ENCODE data around the gene LILRB4. TPM values are rescaled to one million over a fixed set of nuclear protein-coding genes. Genes with fewer than 3 reads are reported as not detected.

LILRB4 gene
- total and polyA plus RNA-seq, 2 experiments from 2014 or later: not detected

DNA sequence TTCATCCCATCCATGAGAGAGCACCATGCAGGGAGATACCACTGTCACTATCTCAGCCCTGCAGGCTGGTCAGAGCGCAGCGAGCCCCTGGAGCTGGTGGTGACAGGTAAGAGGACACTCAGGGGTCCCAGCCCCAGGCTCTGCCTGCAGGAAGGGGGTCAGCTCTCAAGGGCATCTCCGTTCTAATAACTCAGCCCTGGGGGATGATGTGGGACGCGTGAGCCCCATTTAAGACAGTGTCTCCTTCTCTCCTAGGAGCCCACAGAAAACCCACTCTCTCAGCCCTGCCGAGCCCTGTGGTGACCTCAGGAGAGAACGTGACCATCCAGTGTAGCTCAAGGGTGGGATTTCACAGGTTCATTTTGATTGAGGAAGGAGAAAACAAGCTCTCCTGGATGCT is 46.0 kb downstream of the LILRB4 start:
- no peak for ATAC-seq
- H3K27me3 Mint-ChIP-seq (ENCODE audit: insufficient read depth, low read depth, poor library complexity): peaks cover 4% of the 10 kb centered on the region
- Histone ChIP-seq H4K20me1 (replicated peaks; ENCODE audit: insufficient read depth) (no peaks in the 10 kb centered on the region), H3K4me1 (ENCODE audit: insufficient read depth) (no peaks in the 10 kb centered on the region), H3K27me3 (ENCODE audit: insufficient read depth) (no peaks in the 10 kb centered on the region), H3K4me2 (no peak overlapping the region), H2AFZ (no peak overlapping the region), H3K27ac (ENCODE audit: low read depth) (no peak overlapping the region), H3K4me3 (no peak overlapping the region), H3K79me2 (replicated peaks; ENCODE audit: insufficient read depth) (no peaks in the 10 kb centered on the region), H3K9me2 (ENCODE audit: insufficient read depth) (no peaks in the 10 kb centered on the region), H3F3A (replicated peaks; ENCODE audit: low read depth) (no peaks in the 10 kb centered on the region), H3K36me3 (ENCODE audit: insufficient read depth) (peaks cover 3% of the 10 kb centered on the region; the same call in 1 of the 2 replicates)
- peaks cover 83% of the 10 kb centered on the region for H3K9me3 Mint-ChIP-seq
- H3K4me3 Mint-ChIP-seq: no peak overlapping the region
- no peak overlapping the region for H3K27ac Mint-ChIP-seq
- H3K4me1 Mint-ChIP-seq: no peaks in the 10 kb centered on the region
- H3K36me3 Mint-ChIP-seq (ENCODE audit: low read depth): peaks cover 24% of the 10 kb centered on the region; the same call in 2 of the 3 replicates
- TF ChIP-seq JUNB (IDR thresholded peaks at IDR 0.05; ENCODE audit: unreplicated experiment): no peak
- no peak for TF ChIP-seq STAT1 (IDR thresholded peaks at IDR 0.05; ENCODE audit: unreplicated experiment)
- TF ChIP-seq POLR2AphosphoS5 (IDR thresholded peaks at IDR 0.05; ENCODE audit: low read depth): no peak
- TF ChIP-seq CREB1 (CRISPR knock-in tag; IDR thresholded peaks at IDR 0.05; ENCODE audit: low read depth): no peak
- no peak for TF ChIP-seq NANOG (IDR thresholded peaks at IDR 0.05; ENCODE audit: borderline replicate concordance)
- no peak for TF ChIP-seq ZNF331 (CRISPR knock-in tag; IDR thresholded peaks at IDR 0.05; ENCODE audit: low read depth)
- TF ChIP-seq, protein P1, sequence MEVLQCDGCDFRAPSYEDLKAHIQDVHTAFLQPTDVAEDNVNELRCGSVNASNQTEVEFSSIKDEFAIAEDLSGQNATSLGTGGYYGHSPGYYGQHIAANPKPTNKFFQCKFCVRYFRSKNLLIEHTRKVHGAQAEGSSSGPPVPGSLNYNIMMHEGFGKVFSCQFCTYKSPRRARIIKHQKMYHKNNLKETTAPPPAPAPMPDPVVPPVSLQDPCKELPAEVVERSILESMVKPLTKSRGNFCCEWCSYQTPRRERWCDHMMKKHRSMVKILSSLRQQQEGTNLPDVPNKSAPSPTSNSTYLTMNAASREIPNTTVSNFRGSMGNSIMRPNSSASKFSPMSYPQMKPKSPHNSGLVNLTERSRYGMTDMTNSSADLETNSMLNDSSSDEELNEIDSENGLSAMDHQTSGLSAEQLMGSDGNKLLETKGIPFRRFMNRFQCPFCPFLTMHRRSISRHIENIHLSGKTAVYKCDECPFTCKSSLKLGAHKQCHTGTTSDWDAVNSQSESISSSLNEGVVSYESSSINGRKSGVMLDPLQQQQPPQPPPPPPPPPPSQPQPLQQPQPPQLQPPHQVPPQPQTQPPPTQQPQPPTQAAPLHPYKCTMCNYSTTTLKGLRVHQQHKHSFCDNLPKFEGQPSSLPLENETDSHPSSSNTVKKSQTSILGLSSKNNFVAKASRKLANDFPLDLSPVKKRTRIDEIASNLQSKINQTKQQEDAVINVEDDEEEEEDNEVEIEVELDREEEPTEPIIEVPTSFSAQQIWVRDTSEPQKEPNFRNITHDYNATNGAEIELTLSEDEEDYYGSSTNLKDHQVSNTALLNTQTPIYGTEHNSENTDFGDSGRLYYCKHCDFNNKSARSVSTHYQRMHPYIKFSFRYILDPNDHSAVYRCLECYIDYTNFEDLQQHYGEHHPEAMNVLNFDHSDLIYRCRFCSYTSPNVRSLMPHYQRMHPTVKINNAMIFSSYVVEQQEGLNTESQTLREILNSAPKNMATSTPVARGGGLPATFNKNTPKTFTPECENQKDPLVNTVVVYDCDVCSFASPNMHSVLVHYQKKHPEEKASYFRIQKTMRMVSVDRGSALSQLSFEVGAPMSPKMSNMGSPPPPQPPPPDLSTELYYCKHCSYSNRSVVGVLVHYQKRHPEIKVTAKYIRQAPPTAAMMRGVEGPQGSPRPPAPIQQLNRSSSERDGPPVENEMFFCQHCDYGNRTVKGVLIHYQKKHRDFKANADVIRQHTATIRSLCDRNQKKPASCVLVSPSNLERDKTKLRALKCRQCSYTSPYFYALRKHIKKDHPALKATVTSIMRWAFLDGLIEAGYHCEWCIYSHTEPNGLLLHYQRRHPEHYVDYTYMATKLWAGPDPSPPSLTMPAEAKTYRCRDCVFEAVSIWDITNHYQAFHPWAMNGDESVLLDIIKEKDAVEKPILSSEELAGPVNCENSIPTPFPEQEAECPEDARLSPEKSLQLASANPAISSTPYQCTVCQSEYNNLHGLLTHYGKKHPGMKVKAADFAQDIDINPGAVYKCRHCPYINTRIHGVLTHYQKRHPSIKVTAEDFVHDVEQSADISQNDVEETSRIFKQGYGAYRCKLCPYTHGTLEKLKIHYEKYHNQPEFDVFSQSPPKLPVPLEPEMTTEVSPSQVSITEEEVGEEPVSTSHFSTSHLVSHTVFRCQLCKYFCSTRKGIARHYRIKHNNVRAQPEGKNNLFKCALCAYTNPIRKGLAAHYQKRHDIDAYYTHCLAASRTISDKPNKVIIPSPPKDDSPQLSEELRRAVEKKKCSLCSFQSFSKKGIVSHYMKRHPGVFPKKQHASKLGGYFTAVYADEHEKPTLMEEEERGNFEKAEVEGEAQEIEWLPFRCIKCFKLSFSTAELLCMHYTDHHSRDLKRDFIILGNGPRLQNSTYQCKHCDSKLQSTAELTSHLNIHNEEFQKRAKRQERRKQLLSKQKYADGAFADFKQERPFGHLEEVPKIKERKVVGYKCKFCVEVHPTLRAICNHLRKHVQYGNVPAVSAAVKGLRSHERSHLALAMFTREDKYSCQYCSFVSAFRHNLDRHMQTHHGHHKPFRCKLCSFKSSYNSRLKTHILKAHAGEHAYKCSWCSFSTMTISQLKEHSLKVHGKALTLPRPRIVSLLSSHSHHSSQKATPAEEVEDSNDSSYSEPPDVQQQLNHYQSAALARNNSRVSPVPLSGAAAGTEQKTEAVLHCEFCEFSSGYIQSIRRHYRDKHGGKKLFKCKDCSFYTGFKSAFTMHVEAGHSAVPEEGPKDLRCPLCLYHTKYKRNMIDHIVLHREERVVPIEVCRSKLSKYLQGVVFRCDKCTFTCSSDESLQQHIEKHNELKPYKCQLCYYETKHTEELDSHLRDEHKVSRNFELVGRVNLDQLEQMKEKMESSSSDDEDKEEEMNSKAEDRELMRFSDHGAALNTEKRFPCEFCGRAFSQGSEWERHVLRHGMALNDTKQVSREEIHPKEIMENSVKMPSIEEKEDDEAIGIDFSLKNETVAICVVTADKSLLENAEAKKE (CRISPR knock-in tag; IDR thresholded peaks at IDR 0.05): no peak
- no peak for TF ChIP-seq ZNF114 (CRISPR knock-in tag; IDR thresholded peaks at IDR 0.05)
- no peak for TF ChIP-seq EZH2 (IDR thresholded peaks at IDR 0.05; ENCODE audit: low read depth, unreplicated experiment)
- TF ChIP-seq, protein P2, sequence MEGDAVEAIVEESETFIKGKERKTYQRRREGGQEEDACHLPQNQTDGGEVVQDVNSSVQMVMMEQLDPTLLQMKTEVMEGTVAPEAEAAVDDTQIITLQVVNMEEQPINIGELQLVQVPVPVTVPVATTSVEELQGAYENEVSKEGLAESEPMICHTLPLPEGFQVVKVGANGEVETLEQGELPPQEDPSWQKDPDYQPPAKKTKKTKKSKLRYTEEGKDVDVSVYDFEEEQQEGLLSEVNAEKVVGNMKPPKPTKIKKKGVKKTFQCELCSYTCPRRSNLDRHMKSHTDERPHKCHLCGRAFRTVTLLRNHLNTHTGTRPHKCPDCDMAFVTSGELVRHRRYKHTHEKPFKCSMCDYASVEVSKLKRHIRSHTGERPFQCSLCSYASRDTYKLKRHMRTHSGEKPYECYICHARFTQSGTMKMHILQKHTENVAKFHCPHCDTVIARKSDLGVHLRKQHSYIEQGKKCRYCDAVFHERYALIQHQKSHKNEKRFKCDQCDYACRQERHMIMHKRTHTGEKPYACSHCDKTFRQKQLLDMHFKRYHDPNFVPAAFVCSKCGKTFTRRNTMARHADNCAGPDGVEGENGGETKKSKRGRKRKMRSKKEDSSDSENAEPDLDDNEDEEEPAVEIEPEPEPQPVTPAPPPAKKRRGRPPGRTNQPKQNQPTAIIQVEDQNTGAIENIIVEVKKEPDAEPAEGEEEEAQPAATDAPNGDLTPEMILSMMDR (conservative IDR thresholded peaks at IDR 0.05; ENCODE audit: low read depth in 2 of 2): no peak
- TF ChIP-seq, protein P3, sequence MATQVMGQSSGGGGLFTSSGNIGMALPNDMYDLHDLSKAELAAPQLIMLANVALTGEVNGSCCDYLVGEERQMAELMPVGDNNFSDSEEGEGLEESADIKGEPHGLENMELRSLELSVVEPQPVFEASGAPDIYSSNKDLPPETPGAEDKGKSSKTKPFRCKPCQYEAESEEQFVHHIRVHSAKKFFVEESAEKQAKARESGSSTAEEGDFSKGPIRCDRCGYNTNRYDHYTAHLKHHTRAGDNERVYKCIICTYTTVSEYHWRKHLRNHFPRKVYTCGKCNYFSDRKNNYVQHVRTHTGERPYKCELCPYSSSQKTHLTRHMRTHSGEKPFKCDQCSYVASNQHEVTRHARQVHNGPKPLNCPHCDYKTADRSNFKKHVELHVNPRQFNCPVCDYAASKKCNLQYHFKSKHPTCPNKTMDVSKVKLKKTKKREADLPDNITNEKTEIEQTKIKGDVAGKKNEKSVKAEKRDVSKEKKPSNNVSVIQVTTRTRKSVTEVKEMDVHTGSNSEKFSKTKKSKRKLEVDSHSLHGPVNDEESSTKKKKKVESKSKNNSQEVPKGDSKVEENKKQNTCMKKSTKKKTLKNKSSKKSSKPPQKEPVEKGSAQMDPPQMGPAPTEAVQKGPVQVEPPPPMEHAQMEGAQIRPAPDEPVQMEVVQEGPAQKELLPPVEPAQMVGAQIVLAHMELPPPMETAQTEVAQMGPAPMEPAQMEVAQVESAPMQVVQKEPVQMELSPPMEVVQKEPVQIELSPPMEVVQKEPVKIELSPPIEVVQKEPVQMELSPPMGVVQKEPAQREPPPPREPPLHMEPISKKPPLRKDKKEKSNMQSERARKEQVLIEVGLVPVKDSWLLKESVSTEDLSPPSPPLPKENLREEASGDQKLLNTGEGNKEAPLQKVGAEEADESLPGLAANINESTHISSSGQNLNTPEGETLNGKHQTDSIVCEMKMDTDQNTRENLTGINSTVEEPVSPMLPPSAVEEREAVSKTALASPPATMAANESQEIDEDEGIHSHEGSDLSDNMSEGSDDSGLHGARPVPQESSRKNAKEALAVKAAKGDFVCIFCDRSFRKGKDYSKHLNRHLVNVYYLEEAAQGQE (IDR thresholded peaks at IDR 0.05; ENCODE audit: unreplicated experiment): no peak
- no peak for TF ChIP-seq EZH2phosphoT487 (IDR thresholded peaks at IDR 0.05; ENCODE audit: unreplicated experiment)
- TF ChIP-seq, protein P4, sequence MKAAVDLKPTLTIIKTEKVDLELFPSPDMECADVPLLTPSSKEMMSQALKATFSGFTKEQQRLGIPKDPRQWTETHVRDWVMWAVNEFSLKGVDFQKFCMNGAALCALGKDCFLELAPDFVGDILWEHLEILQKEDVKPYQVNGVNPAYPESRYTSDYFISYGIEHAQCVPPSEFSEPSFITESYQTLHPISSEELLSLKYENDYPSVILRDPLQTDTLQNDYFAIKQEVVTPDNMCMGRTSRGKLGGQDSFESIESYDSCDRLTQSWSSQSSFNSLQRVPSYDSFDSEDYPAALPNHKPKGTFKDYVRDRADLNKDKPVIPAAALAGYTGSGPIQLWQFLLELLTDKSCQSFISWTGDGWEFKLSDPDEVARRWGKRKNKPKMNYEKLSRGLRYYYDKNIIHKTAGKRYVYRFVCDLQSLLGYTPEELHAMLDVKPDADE (IDR thresholded peaks at IDR 0.05): no peak
- DNase-seq (ENCODE audit: low spot score): no peak
